GM21619 (cell line): Measurements from ENCODE around the gene TTC31.
"Not testable (repeated sequence)": the region's sequence is repeated elsewhere in the genome, so short reads cannot be mapped to it uniquely, and the experiment has no call there.

ENCODE experiments used
- ATAC-seq: cut with Tn5 transposase; IDR thresholded peaks from one replicate; pipeline ENCODE4 v1.9.1; 2021; ENCODE audit not compliant: unreplicated experiment

Gene TTC31

GRCh38 chr2:74457129-74457548 lies 25.7 kb upstream of the TTC31 start:
- no peak for ATAC-seq

GRCh38 chr2:74457549-74458131 lies 25.2 kb upstream of the TTC31 start:
- peak; percentile 30 for ATAC-seq

GRCh38 chr2:74458132-74458937 lies 24.5 kb upstream of the TTC31 start, which contains the start of gene WBP1:
Gene WBP1, plus strand, starts transcription at chr2:74458438. Its CDS starts 165 bp downstream, at chr2:74458603.
- ATAC-seq = peak; percentile 76

GRCh38 chr2:74458938-74459363 lies 23.9 kb upstream of the TTC31 start:
- no peak for ATAC-seq

- not testable (repeated sequence) for ATAC-seq
Measured at GRCh38 chr2:74459503-74460118, 23.3 kb upstream of the TTC31 start.

- not testable (repeated sequence) for ATAC-seq
Measured at GRCh38 chr2:74460187-74460586, 22.7 kb upstream of the TTC31 start.

- ATAC-seq = no peak
Measured at GRCh38 chr2:74461187-74462053, 21.5 kb upstream of the TTC31 start.

GRCh38 chr2:74462054-74462785 lies 20.7 kb upstream of the TTC31 start:
- no peak for ATAC-seq

GRCh38 chr2:74462786-74463105 lies 20.1 kb upstream of the TTC31 start:
- ATAC-seq = no peak

- no peak for ATAC-seq
Measured at GRCh38 chr2:74464406-74464805, 18.5 kb upstream of the TTC31 start.

GRCh38 chr2:74470742-74471141 lies 12.1 kb upstream of the TTC31 start:
- not testable (repeated sequence) for ATAC-seq

GRCh38 chr2:74471332-74472065 lies 11.4 kb upstream of the TTC31 start:
- no peak for ATAC-seq

- peak; percentile 81 for ATAC-seq
Measured at GRCh38 chr2:74472086-74472944, 10.6 kb upstream of the TTC31 start, which contains the start of gene MRPL53. Gene MRPL53, minus strand, starts transcription at chr2:74472680. Its CDS starts 20 bp downstream, at chr2:74472660.

- no peak for ATAC-seq
Measured at GRCh38 chr2:74472945-74473258, 10.0 kb upstream of the TTC31 start.

GRCh38 chr2:74474481-74474880 lies 8.4 kb upstream of the TTC31 start:
- ATAC-seq = no peak

GRCh38 chr2:74474899-74475298 lies 8.0 kb upstream of the TTC31 start:
- no peak for ATAC-seq

- ATAC-seq = no peak
Measured at GRCh38 chr2:74481431-74481830, 1.4 kb upstream of the TTC31 start.

GRCh38 chr2:74481961-74482800 lies 700 bp upstream of the TTC31 start:
- peak; percentile 40 for ATAC-seq
